Activated CD4-positive, alpha-beta T cell treated with anti-CD3 and anti-CD28 coated beads, Interleukin-2, amount 10 ng/mL, durations not matched to agents 7 days and 5 days (primary cell): Measurements from ENCODE around the gene SETD5. TPM values are rescaled to one million over a fixed set of nuclear protein-coding genes. Genes with fewer than 3 reads are reported as not detected.
"Not testable (repeated sequence)": the region's sequence is repeated elsewhere in the genome, so short reads cannot be mapped to it uniquely, and the experiment has no call there.

Experiments
- CTCF ChIA-PET: fragments of 350-600 bp; sonication (Branson Sonifier 250); formaldehyde crosslinking; loops from one replicate; lab custom pipeline; 2021; ENCODE audit warnings: antibody characterized with exemption; lab: Charles Lee
- POLR2A ChIA-PET: fragments of 350-600 bp; sonication (Branson Sonifier 250); formaldehyde crosslinking; loops from one replicate; lab custom pipeline; 2021; ENCODE audit warnings: antibody characterized with exemption; lab: Charles Lee
- DNase-seq: peaks from one replicate; pipeline ENCODE4 v3.0.0-alpha.2; 2020
- H3K27ac Mint-ChIP-seq: one replicate; pipeline ENCODE4 v1.8.0; 2021; ENCODE audit warnings: mild to moderate bottlenecking, moderate library complexity, mixed read lengths
- H3K27me3 Mint-ChIP-seq: one replicate; pipeline ENCODE4 v1.8.0; 2021; ENCODE audit warnings: mixed read lengths
- H3K36me3 Mint-ChIP-seq: one replicate; pipeline ENCODE4 v1.8.0; 2021; ENCODE audit warnings: low read depth, mixed read lengths
- H3K4me1 Mint-ChIP-seq: one replicate; pipeline ENCODE4 v1.8.0; 2021; ENCODE audit warnings: mixed read lengths
- H3K4me3 Mint-ChIP-seq: one replicate; pipeline ENCODE4 v1.8.0; 2021; ENCODE audit warnings: mild to moderate bottlenecking, moderate library complexity, mixed read lengths
- H3K9me3 Mint-ChIP-seq: one replicate; pipeline ENCODE4 v1.8.0; 2021; ENCODE audit warnings: mixed read lengths
- total RNA-seq, 2 experiments: library from RNA; stranded (reverse); gene quantifications; one replicate each; pipeline ENCODE4 v1.2.3, GENCODE V29; 2021

Gene SETD5
- total RNA-seq, 2 experiments from 2014 or later, result 111 to 129 TPM

DNA sequence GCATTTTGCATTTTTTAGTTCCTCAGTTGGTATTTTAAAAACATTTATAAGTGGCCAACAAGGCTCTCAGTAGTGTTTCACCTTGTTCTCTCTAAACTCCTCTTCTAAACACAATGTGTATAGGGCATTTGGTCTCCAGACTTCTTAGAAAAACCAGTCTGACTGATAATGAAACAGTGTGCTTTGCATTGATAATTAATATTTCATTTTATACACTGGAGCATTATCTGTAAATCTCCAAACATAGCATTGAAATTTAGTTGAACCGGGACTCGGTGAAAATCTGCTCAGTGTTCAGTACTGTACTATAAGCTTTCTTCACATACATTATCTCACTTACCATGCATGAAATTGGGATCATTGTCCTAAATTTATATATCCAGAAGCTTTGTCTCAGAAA is 53.6 kb downstream of the SETD5 start:
- ChIA-PET POLR2A (no interaction called here), CTCF (interaction anchor here (0.6 to 1.5 kb wide), 5 partner anchors 13 to 62 kb away, joined by 3 to 4 read pairs (median 3); no protein-coding TSS in a partner anchor)
- H3K4me1 Mint-ChIP-seq, result peaks cover 34% of the 10 kb centered on the region
- H3K27ac Mint-ChIP-seq, result peak overlapping the region; percentile 87
- no peak for DNase-seq
- peaks cover 53% of the 10 kb centered on the region for H3K36me3 Mint-ChIP-seq
- H3K9me3 Mint-ChIP-seq, result no peaks in the 10 kb centered on the region
- no peaks in the 10 kb centered on the region for H3K27me3 Mint-ChIP-seq
- no peak overlapping the region for H3K4me3 Mint-ChIP-seq

DNA sequence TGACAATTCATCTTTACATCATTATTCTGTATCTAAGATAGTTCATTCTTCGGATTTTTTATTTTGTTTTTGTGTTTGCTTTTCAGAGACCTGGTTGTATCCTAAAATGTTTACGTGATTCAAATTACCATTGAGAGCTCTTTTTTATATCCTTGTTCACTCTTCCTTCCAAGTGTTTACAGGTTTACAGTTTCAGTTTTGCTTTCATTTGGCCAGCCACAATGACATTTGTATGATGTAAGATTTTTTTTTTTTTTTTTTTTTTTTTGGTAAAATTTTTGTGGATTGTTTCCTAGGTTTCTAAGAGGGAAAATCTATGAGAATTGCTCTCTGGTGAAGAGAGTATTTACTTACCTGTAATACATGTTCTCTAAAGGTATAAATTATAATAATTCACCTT is 55.0 kb downstream of the SETD5 start:
- peak; percentile 42 for DNase-seq
- Mint-ChIP-seq H3K4me1 (peaks cover 34% of the 10 kb centered on the region), H3K4me3 (peak overlapping the region; percentile 33), H3K27me3 (no peaks in the 10 kb centered on the region), H3K27ac (peak overlapping the region; percentile 87), H3K9me3 (no peaks in the 10 kb centered on the region), H3K36me3 (peaks cover 45% of the 10 kb centered on the region)
- ChIA-PET POLR2A (interaction anchor here (1.3 kb wide), 1 partner anchor 56 kb away, joined by 5 read pairs; no protein-coding TSS in a partner anchor), CTCF (interaction anchor here (0.6 to 1.6 kb wide), 8 partner anchors 9 to 879 kb away, joined by 3 to 4 read pairs (median 4); no protein-coding TSS in a partner anchor)

DNA sequence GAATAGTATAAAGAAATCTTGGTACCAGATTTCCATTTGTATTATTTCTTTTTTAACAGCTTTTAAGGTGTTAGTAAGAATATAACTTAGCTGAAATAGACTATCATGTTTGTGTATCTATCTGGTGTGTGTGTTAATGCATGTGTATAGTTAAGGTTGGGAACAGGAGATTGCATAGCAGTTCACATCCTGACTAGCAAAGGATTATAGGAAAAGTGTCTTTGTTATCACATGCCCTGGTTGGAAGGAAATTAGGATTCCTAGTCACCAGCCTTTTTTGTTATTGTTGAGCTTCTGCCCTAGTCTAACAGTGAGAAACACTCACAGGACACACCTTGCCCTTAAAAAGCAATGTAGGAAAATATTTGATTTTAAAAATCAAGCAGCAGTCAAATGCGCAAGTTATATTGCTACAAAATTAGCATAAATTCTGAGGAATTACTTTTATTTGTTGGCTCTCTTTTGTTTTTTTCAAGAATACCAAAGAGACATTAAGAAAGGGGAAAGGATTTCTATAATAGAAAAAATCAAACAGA is 58.2 kb downstream of the SETD5 start:
- H3K36me3 Mint-ChIP-seq, result peaks cover 24% of the 10 kb centered on the region
- no peak overlapping the region for H3K27ac Mint-ChIP-seq
- ChIA-PET POLR2A (no interaction called here), CTCF (no interaction called here)
- peaks cover 22% of the 10 kb centered on the region for H3K4me1 Mint-ChIP-seq
- DNase-seq, result no peak
- no peaks in the 10 kb centered on the region for H3K27me3 Mint-ChIP-seq
- no peaks in the 10 kb centered on the region for H3K9me3 Mint-ChIP-seq
- H3K4me3 Mint-ChIP-seq, result no peak overlapping the region

- peaks cover 61% of the 10 kb centered on the region for H3K36me3 Mint-ChIP-seq
- H3K9me3 Mint-ChIP-seq, result no peaks in the 10 kb centered on the region
- H3K4me1 Mint-ChIP-seq, result peaks cover 9% of the 10 kb centered on the region
- no peak overlapping the region for H3K4me3 Mint-ChIP-seq
- no peaks in the 10 kb centered on the region for H3K27me3 Mint-ChIP-seq
- POLR2A ChIA-PET, result no interaction called here
- H3K27ac Mint-ChIP-seq, result no peak overlapping the region
- DNase-seq, result no peak
- CTCF ChIA-PET, result interaction anchor here (0.6 kb wide), 2 partner anchors 172 to 305 kb away, joined by 3 to 4 read pairs; no protein-coding TSS in a partner anchor
These were observed 70.0 kb downstream of the SETD5 start for GRCh38 chr3:9467451-9467850.

- no peaks in the 10 kb centered on the region for H3K9me3 Mint-ChIP-seq
- ChIA-PET CTCF (interaction anchor here (0.6 to 0.8 kb wide), 2 partner anchors 35 to 195 kb away, joined by 3 to 4 read pairs; no protein-coding TSS in a partner anchor), POLR2A (no interaction called here)
- no peak for DNase-seq
- H3K36me3 Mint-ChIP-seq, result peaks cover 69% of the 10 kb centered on the region
- no peaks in the 10 kb centered on the region for H3K27me3 Mint-ChIP-seq
- no peak overlapping the region for H3K4me3 Mint-ChIP-seq
- H3K27ac Mint-ChIP-seq, result peak overlapping the region; percentile 22
- peaks cover 9% of the 10 kb centered on the region for H3K4me1 Mint-ChIP-seq
These were observed 71.0 kb downstream of the SETD5 start for GRCh38 chr3:9468460-9468859.

DNA sequence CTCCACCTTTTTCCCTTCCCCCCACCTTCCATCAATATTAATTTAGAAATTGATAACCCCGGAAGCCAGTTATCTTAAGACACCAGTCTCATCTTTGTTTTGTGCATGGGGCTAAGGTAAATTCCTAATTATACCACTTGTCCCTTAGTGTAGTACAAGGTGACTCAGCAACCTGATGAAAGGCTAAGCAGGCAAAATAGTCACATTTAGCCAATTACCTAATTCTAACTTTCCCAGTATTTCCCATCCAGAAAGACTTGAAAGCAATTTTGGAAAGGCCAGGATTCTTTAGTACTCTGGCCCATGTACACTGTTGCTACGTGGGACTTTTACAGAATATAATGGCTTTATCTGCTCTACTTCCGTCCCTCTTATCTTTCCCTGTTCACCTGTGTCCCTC is 72.6 kb downstream of the SETD5 start:
- POLR2A ChIA-PET, result no interaction called here
- no peak for DNase-seq

DNA sequence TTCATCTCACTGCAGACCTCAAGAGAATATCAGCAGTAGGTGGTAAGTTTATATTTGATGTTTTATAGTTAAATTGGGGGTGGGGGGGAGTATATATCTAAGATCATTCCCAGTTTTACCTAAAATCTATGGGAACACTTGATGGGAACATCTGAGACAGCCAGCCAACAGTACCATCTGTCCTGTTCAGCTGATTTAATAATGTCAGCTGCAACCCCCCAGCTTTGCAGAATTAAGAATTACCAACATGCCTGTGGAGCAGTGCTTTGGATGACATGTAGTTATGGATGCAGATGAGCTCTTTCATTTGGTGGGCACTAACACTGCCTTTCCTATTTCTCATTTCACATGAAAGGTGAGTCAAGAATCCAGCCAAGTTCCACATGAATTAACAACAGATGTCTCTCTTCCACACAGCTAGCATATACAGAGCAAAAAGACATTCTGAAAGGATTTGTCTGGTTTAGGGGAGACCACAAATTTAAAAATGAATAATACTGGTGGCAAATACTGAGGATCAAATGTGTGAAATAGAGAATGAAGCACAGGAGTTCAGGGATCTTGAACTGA is 76.2 kb downstream of the SETD5 start:
- CTCF ChIA-PET, result interaction anchor here (1.0 to 1.2 kb wide), 2 partner anchors 19 to 23 kb away, joined by 4 read pairs; no protein-coding TSS in a partner anchor
- no peak overlapping the region for H3K27ac Mint-ChIP-seq

More for the DNA sequence above, 72.6 kb downstream of the SETD5 start:
- Mint-ChIP-seq H3K4me3 (no peak overlapping the region), H3K27me3 (no peaks in the 10 kb centered on the region), H3K4me1 (peaks cover 9% of the 10 kb centered on the region), H3K36me3 (peaks cover 71% of the 10 kb centered on the region), H3K27ac (no peak overlapping the region), H3K9me3 (no peaks in the 10 kb centered on the region)
- CTCF ChIA-PET, result interaction anchor here (1.1 kb wide), 1 partner anchor 10 kb away, joined by 3 read pairs; no protein-coding TSS in a partner anchor

DNA sequence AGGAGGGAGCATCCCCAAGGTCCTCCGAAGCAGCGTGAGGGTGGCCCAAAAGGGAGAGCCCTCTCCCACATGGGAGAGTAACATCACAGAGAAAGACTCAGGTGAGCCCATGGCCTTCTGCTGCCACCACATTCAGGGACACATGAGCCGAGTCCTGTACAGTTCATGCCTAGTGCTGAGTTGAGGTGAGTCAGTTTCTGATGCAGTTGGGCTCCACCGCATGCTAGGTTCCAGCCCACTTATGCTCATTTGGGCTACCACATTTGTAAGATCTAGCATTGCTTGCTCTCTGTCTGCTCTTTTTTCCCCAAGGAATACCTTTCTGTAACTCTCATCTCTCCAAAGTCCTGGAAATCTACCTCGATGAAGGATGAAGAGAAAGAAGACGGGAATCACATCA is 77.1 kb downstream of the SETD5 start:
- H3K27ac Mint-ChIP-seq, result peak overlapping the region; percentile 22
- ChIA-PET POLR2A (no interaction called here), CTCF (no interaction called here)
- H3K36me3 Mint-ChIP-seq, result peaks cover 82% of the 10 kb centered on the region
- DNase-seq, result no peak
- H3K9me3 Mint-ChIP-seq, result no peaks in the 10 kb centered on the region
- H3K27me3 Mint-ChIP-seq, result no peaks in the 10 kb centered on the region
- peaks cover 2% of the 10 kb centered on the region for H3K4me1 Mint-ChIP-seq
- H3K4me3 Mint-ChIP-seq, result no peak overlapping the region

More for the DNA sequence above, 76.2 kb downstream of the SETD5 start:
- Mint-ChIP-seq H3K36me3 (peaks cover 77% of the 10 kb centered on the region), H3K4me3 (no peak overlapping the region), H3K4me1 (peaks cover 4% of the 10 kb centered on the region), H3K27me3 (no peaks in the 10 kb centered on the region), H3K9me3 (no peaks in the 10 kb centered on the region)
- POLR2A ChIA-PET, result no interaction called here
- DNase-seq, result no peak

GRCh38 chr3:9476935-9477334 is 79.5 kb downstream of the SETD5 start:
- peaks cover 77% of the 10 kb centered on the region for H3K36me3 Mint-ChIP-seq
- H3K4me1 Mint-ChIP-seq, result no peaks in the 10 kb centered on the region
- H3K4me3 Mint-ChIP-seq, result no peak overlapping the region
- no peaks in the 10 kb centered on the region for H3K27me3 Mint-ChIP-seq
- POLR2A ChIA-PET, result no interaction called here
- H3K9me3 Mint-ChIP-seq, result no peaks in the 10 kb centered on the region
- CTCF ChIA-PET, result interaction anchor here (1.3 kb wide), 1 partner anchor 25 kb away, joined by 3 read pairs; no protein-coding TSS in a partner anchor
- DNase-seq, result no peak
- no peak overlapping the region for H3K27ac Mint-ChIP-seq

DNA sequence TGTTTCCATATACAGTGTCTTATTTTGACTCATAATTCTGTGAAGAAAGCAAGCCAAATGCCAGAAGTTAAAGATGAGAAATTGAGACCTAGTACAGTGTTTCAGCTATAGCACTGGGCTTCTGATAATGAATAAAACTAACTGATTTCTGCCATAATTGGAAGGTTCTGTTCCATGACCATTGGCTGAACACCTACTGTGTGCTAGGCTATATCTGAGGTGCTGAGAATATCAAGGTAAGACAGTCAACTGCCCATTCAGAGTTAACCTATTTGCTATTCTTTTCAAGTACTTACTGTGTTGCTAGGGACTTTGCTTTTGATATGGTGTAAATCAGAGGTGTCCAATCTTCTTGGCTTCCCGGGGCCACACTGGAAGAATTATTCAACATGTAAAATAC is 82.8 kb downstream of the SETD5 start:
- Mint-ChIP-seq H3K4me3 (no peak overlapping the region), H3K27ac (no peak overlapping the region), H3K9me3 (no peaks in the 10 kb centered on the region), H3K4me1 (no peaks in the 10 kb centered on the region), H3K36me3 (peaks cover 63% of the 10 kb centered on the region), H3K27me3 (no peaks in the 10 kb centered on the region)
- DNase-seq, result no peak
- POLR2A ChIA-PET, result no interaction called here
- CTCF ChIA-PET, result interaction anchor here (1.3 kb wide), 1 partner anchor 10 kb away, joined by 3 read pairs; no protein-coding TSS in a partner anchor

DNA sequence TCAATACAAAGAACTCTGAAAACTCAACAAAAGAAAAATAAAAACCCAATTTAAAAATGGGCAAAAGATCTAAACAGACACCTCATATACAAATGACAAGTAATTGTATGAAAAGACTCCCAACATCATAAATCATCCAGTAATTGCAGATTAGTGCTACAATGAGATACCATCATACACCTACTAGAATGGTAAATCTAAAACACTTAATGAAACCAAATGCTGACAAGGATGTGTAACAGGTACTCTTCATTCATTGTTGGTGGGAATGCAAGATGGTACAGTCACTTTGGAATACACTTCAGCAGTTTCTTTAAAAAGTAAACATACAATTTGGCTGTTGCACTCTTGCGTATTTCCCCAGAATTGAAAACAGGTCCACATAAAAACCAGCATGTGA is 87.8 kb downstream of the SETD5 start:
- Mint-ChIP-seq H3K27ac (no peak overlapping the region), H3K4me3 (no peak overlapping the region), H3K9me3 (peaks cover 6% of the 10 kb centered on the region), H3K27me3 (no peaks in the 10 kb centered on the region), H3K4me1 (no peaks in the 10 kb centered on the region), H3K36me3 (peaks cover 42% of the 10 kb centered on the region)
- no peak for DNase-seq
- CTCF ChIA-PET, result interaction anchor here (0.9 kb wide), 1 partner anchor 11 kb away, joined by 3 read pairs; no protein-coding TSS in a partner anchor
- POLR2A ChIA-PET, result interaction anchor here (0.6 kb wide), 1 partner anchor 117 kb away, joined by 3 read pairs; no protein-coding TSS in a partner anchor

DNA sequence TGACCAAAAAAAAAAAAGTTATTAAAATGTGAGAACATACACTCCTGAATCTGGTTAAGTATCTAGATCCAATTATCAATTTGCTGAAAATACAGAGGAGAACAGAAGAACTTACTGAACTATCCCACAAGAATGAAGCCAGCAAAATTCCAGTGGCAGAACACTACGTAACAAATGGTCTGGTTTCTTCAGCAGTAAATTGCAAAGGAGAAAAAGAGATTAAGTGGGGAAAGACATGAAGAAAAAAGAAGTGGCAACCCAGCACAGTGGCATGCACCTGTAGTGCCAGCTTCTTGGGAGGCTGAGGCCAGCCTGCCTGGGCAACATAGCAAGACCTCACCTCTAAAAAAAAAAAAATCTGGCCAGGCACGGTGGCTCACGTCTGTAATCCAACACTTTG is 94.1 kb downstream of the SETD5 start:
- POLR2A ChIA-PET, result no interaction called here
- no peak for DNase-seq
- no peak overlapping the region for H3K4me3 Mint-ChIP-seq
- H3K27ac Mint-ChIP-seq, result no peak overlapping the region
- no peaks in the 10 kb centered on the region for H3K27me3 Mint-ChIP-seq
- H3K36me3 Mint-ChIP-seq, result peaks cover 10% of the 10 kb centered on the region
- H3K9me3 Mint-ChIP-seq, result peaks cover 6% of the 10 kb centered on the region
- H3K4me1 Mint-ChIP-seq, result no peaks in the 10 kb centered on the region
- CTCF ChIA-PET, result interaction anchor here (0.6 to 1.4 kb wide), 5 partner anchors 12 to 1726 kb away, joined by 3 to 4 read pairs (median 3); partner anchors contain the start of gene IL17RE

DNA sequence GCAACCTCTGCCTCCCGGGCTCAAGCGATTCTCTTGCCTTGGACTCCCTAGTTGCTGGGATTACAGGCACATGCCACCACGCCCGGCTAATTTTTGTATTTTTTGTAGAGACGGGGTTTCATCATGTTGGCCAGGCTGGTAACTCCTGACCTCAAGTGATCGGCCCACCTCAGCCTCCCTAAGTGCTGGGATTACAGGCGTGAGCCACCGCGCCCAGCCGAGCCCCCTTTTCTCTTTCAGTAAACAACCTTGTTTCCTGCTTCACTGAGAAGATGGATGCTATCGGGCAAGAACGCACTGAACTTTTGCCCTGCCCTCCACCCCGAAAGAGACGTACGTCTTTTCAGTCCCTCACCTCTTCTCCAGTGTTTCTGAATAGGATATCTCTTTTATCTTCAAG is 96.6 kb downstream of the SETD5 start:
- H3K36me3 Mint-ChIP-seq, H3K27me3 Mint-ChIP-seq, H3K27ac Mint-ChIP-seq, H3K9me3 Mint-ChIP-seq, H3K4me1 Mint-ChIP-seq, DNase-seq, POLR2A ChIA-PET, H3K4me3 Mint-ChIP-seq: not testable (repeated sequence)
- CTCF ChIA-PET, result interaction anchor here (0.8 kb wide), 1 partner anchor 131 kb away, joined by 3 read pairs; the partner anchor contains the start of gene THUMPD3
